NCI-H2029 (cell line): Measurements from ENCODE around the gene CTNND2.

Source experiments
- DNase-seq: peaks from one replicate; lab custom pipeline; 2025; lab: John Stamatoyannopoulos, UW

Gene CTNND2

DNA sequence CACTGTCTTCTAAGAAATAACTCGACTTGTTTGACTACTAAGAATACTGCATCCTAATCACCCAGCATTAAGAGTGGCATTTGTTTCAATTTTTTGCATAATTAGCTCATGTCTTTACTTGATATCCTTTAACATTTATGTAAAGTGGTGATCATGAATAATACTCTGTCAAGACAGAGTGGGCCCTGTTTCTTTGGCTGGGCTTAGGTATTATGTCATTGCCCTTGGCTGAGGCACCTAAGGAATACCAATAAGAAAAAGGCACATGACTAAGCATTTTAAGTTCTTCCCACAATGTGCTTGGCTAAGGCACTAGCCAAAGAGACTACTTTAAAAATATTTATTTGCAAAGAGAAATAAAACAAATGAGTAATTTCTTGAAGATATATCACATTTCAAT is 308.1 kb downstream of the CTNND2 start:
- DNase-seq: no peak

DNA sequence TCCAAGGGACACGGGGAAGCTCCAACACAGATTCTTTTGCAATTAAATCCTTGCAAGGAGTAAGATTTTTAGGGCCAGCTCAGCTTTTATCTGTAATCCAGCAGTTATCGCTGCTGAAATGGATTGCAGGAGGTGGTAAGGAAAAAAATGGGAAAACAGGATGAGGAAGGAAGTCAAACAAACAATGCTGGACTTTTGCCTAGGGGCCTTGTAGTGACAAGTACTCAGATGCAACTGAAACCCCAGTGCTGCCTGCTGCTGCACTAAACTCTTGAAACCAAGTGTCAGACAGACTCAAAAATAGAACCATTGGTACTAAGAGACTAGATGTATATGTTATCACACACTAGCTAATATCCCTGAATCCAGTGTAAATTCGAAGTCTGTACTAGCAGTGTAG is 309.2 kb downstream of the CTNND2 start:
- no peak for DNase-seq

DNA sequence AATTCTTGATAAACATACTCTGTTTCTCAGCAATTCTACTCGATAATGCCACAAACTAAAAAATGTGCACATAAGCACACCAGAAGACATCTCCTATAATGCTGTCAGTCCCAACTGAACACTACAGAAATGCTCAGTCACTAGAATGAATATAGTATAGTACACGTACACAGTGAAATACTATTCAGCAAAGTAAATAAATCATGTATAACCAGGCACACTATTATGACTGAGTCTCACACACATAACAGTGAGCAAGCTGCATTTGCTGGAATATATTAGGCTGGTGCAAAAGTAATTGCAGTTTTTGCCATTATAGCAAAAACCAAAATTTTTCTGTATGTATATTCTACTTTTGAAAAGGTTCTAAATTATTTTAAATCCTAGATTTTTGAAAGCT is 310.2 kb downstream of the CTNND2 start:
- no peak for DNase-seq

DNA sequence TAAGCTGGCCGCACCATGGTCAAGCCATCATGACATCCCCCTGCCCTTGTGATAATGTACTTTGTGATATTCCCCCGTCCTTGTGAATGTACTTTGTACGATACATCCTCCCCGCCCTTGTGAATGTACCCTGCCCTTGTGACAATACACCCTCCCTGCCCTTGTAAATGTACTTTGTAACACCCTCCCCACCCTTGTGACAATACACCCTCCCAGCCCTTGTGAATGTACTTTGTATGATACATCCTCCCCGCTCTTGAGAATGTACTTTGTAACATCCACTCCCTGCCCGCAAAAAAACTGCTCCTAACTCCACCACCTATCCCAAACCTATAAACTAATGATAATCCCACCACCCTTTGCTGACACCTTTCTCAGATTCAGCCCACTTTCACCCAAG is 313.8 kb downstream of the CTNND2 start:
- no peak for DNase-seq

DNA sequence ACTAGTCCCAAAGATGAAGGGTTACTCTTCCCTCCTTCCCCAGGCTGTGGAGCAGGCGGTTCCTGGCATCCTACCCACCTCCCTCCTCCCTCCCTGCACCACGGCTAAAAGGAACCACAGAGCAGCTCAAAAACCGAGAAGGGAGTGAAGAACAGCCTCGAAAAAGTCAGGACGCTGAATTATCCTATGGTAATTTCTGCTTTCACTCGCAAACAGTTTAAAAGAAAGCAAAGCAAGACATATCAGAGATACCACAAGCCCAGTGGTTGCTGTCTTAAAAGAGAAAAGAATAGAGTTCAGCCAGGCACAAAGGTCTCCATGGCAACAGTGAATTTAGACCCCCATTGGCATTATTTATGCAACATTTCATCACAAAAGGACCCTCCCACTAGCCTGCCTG is 315.4 kb downstream of the CTNND2 start:
- no peak for DNase-seq

DNA sequence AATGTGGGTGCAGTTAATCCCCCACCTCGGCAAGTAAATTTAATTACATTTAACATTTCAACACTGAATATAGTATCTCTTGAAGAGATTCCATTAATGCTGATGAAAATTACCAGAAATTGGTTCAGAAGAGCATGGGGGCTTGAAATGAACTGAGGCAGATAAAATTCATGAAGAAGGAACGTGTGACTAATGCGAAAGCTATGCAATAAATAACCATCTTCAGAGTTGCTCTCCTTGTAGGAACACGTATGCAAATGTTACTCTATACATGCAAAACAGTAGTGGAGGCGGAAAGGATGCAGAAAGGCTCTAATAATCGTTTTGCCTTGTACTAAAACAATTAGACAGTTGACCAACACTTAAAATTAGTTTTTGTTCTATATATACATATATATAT is 320.2 kb downstream of the CTNND2 start:
- no peak for DNase-seq

DNA sequence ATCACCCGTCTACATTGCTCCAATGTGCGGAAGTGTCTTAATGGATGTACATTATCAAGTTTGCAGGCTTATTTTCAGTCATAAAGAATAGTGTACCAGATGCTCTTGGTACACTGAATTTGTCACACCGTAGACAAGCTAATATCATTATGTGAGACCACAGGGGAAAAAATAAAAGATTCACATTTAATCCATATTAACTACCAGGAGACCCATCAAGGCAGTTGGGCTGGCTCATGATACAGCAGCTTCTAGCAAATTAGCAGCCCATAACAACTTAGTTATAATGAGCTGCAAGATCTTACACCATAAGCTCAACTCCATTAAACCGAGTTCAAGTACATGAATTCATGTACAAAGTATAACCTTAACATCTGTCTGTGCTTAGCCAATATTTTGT is 324.9 kb downstream of the CTNND2 start:
- no peak for DNase-seq

DNA sequence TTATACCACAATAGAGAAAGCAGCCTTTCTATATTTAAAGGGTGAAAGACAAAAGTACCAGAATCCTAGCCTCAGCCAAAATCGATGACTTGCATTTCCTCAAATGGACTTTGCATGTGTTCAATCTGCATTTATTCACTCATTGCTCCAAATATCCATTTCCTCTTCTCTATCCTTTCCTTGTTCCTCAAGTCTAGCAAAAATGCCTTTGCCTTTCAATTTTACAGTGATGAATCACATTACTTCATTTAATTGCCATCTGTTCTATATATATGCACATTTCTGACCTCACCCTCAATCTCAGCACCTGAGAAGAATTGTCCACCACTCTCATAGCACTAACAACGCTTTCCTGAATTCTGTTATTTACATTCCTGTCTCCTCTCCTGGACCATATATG is 329.5 kb downstream of the CTNND2 start:
- no peak for DNase-seq

DNA sequence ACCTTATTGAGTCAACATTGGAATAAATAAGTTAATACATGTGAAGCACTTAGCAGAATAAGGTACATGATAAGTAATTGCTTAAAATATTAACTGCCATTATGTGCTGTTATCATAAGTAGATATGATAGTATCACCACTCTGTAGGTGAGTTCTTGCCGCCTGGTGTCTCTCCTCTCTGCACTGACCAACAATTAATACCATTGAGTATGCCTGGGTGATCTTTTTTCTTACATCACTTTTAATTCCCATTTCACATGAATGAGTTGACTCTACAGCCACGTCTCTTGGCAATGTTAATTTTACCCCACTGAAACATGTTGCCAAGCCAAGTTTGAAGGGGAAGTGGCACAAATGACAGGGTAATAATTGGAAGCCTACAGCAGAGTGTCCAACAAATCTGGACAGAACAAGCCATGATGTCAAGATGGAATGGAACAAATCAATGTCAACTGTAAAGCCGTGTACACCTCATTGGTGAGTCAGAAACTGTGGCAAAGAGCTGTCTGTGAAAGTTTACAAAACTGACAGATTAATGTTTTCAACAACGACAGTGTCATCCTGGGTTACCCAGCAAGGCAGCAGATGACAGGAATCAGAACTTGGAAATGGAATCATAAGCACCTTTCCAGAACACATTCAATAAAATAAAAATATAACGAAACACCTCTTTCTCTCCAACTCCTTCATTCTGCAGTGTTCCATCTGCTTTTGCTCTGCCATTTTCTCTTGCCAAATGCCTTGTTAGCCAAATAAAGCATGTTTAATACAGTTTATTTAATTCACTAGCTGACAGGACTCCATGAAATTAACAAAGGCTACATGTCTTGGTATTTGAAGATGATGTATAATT is 330.9 kb downstream of the CTNND2 start:
- DNase-seq: no peak

DNA sequence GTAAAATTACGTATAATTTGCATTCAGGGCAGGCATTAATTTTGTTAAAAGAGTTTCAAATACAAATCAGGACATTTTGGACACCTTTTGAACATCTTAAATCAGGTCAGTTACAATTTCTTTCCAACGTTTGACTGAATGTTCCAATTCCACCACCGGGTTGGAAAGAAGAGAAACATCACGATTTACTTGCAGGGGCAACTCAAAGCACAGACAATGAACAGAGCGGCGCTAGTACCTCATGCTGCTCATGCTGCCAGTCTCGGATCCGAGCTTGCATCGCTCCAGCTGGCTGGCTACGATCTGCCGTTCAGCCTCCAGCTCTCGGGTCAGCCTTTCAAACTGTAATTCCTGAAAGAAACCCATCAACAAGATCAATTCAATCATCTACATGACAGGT is 339.5 kb downstream of the CTNND2 start:
- no peak for DNase-seq

DNA sequence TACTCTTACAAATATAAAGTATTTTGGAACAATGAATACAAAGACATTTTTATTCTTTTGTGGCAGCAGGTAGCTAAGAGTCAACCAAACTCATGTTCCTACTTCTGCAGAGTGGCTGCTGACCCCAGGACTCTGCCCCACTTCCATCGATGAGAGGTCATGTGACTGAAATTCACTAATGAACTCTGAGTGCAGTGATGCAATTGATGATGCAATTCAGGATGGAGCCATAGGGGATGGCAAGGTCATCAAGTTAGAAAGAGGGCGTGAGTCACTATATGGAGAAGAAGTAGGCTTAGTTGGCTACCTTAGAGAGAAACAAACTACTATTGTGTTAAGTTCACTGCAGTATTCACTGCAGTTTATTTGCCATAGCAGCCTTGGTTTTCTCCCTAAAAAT is 340.4 kb downstream of the CTNND2 start:
- DNase-seq: no peak

DNA sequence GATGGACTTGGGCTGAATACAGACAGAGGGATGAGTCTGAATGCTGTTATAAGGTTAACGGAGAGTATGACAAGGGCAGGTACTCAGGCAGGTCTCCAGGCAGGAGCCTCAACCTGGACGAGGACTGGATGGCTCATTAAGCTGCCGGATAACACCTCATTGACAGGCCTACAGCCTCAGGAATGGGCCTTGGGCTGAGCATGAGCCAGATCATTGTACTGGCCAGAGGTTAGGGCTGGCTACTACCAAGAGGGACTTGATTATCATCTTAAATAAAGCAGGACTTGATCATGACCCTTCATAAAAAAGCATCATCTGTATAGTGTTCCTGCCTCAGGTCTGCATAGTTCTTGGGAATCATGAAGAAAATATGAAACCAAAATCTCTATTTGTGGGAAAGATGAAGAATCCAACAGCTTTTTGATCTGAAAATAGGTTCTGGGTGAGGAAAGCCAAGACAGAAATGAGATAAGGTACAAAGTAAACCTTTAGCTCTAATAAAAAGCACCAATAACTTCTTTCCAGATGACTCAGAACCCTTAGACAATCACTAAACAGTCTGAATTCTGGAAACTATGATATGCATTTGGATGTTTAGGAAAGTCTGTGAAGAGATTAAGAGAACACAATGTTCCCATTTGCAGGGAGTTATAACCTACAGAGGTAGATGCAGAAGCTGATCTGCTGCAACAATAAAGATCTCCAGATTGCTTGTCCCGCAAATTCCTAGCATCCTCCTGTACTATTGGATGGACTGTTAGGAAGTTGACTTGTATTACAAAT is 343.1 kb downstream of the CTNND2 start:
- DNase-seq: no peak

DNA sequence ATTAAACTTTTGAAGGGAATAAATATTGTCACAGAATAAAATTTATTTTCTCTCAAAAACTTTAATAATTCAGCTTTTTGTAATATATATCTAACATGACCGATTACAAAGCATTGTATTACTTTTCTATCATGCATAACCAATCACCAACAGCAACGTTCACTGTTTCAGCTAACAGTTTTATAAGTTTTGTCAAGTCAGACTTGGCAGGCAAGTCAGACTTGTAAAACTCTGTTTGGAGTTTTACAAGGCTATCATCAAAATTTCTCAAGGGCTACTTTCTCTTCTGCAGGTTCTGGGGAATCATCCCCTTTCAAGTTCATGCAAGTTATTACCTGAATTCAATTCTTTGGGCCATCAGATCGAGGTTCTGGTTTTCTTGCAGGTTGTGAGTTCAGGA is 347.2 kb downstream of the CTNND2 start:
- no peak for DNase-seq

DNA sequence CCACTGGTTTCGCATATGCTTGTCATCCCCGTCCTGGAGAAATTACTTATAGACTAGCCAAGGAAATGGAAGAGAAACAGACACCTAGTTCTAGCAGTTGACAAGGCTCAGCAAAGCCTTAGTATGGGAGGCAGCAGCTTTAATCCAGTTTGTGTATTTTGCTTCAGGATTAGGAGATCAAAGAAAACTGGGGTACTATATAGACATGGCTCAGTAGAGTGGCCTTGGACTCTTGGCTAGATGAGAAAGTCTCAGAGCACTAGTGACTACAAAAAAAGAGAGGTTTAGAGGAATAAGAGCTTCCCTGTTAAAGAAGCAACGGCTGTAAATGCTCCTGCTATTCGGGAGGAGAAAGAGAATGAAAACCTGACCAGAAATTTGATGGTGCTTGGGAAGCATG is 349.1 kb downstream of the CTNND2 start:
- no peak for DNase-seq

DNA sequence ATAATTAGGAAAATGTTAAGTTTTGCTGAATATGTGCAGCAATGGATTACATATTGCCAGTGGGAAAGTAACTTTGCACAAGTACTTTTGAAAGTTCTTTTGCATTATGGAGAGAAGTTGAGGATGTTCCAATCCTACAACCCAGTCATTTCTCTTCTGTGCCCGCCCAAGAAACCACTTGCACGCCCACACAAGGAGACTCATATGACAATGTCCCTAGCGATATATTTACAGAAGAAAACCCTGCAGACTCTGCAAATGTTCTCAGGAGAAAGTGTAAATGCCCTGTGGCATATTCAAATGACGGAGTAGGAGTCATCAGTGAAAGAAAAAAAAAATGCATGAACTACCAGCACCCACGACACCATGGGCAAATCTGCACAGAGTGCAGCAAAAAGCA is 356.5 kb downstream of the CTNND2 start:
- no peak for DNase-seq

DNA sequence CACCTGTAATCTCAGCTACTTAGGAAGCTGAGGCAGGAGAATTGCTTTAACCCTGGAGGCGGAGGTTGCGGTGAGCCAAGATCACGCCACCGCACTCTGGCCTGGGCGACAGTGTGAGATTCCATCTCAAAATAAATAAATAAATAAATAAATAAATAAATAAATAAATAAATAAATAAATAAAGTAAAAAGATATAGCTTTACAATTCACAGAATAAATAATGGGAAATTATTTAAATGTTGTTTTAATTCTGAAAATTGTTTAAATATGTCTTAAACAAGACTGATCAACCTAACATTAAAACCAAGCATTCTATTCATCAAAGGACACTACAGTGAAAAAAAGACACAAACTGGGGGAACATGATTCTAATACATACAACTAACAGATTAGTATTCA is 357.1 kb downstream of the CTNND2 start:
- no peak for DNase-seq

DNA sequence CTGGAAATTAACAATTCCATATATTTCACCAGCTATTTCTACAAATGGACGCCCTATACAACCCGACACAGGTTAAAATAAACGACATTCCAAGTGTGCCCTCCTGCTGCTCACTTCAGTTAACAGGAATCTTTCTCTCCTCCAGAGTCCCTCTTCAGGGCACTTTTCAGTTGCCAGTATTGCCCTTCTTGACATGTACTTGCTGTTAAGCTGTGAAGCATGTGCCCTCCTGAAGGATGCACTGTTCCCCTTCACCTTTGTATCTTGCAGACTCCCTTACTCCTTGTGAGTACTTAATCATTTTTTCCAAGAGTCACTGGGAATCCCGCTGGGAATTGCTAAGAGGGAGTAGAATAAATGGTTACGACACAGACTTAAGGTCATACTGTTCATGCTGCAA is 364.1 kb downstream of the CTNND2 start:
- no peak for DNase-seq

DNA sequence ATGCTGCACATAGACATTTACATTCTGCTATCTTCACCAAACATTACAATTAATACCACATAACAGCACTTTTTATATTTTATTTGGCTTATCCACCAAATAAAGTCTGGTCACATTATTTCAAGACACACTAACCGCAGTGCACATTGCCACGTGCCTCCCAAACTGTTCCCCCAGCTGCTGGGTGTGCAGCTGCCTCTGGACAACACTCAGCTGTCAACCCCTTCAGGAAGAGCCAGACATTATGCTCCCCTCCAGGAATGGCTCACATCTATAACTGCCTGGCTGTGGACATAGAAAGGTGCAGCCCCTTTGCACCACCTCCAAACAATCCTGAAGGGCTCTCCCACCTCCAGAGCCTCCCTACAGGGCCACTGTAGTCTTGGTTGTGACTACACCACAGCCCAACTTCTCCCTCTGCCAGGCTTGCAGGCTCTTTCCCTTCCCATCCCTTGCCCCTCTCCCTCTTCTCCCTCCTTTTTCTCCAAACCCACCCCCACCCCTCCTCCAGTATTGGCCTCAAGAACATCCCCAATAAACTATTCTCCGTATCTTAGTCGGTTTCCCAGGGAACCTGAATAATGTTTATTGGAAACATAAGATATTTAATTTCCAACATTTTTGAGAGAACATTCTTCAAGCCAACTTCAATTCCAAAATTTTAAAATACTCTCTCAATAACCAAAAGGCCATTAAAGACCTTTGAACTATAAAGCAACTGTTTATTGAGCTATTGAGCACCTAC is 372.3 kb downstream of the CTNND2 start:
- no peak for DNase-seq

DNA sequence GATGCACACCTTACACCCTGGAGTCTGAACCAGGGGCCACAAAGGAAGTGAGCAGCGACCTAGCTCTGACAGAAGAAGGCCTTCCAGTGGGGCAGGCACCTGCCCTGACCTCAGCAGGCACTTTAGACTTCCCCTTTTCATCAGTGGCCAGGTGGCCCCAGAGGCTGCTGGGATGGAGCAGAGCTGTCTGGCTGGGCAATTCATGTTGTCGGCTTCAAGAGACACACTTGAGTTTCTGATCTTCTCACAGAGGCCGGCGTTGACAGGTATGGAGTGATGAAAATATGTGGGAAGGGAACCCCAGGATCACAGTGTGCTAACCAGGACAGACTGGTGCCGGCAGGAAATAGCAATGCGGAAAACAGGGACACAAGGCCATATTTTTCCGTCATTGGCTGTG is 375.5 kb downstream of the CTNND2 start:
- no peak for DNase-seq

DNA sequence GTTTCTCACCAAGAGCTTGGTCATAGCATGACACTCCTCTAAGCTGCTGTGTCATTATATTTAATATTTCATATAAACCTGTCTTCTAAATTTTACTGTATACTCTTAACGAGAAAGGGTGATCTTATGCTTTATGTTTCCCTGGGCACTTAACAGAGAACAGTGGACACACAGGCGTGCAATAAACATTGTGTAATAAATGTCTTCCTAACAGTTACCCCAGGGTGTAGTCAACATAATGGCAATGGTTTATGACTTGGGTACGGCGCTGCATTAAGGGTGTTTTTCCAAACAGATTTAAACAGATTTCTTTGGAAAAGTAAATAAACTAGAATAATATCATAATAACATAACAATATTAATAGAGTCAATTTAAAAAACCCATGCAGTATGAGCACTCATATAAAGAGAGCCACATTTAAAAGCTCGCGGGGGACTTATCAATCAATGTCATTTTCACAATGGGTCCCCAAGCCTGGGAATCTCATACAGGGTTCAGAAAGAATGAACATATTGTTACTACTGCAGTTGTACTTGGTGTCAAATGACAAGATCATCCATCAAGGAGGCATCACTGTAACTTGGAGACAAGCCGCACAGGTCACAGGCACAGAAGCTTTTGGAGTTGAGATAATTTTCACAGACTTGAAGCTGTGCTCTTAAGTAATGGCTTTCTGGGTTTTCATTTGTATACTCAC is 376.4 kb downstream of the CTNND2 start:
- DNase-seq: no peak

DNA sequence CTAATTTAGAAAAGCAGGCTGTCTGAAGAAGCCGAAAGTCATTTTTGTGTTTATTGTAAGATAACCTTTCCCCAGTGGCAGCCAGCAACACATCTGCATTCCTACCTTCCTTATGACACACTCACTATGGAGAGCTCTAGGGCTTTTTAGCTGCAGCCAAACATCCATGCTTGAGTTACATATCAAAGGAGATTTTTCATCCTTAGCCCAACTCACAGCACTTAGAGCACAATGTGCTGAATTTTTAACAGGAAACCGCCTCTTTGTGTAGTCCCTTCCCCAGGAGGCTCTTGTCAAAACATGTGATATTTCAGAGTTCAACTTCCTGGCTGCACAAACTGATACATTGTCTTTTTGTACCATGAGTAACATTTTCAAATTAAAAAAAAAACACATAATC is 379.2 kb downstream of the CTNND2 start:
- DNase-seq: no peak

DNA sequence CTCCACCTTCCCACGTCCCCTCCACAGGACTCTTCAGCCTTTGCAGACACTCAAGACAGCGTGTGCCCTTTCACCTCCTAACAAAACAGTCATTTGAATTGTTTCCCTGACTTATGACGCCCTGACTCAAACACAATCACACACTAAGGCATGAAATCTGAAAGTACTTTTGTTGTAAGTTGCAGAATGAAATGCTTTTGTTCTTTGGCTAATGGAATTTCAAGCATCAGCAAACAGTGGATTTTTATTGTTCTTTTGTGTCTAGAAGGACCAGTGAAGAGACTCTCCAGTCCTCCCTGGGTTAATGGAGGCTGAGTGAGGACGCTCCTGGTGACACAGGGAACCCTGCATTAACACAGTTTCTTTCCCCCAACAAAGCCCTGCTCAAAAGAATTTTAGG is 380.1 kb downstream of the CTNND2 start:
- no peak for DNase-seq
